GM19455 (cell line): ENCODE data around the gene GRIA1.

Source experiments
- ATAC-seq: cut with Tn5 transposase; IDR thresholded peaks from one replicate; pipeline ENCODE4 v1.9.1; 2021; ENCODE audit not compliant: unreplicated experiment

Gene GRIA1

GRCh38 chr5:153770066-153770465 is 279.6 kb downstream of the GRIA1 start:
- ATAC-seq = no peak

- no peak for ATAC-seq
Measured at GRCh38 chr5:153774686-153775085, 284.2 kb downstream of the GRIA1 start.

- ATAC-seq = no peak
Measured at GRCh38 chr5:153775923-153776322, 285.5 kb downstream of the GRIA1 start.

- ATAC-seq = no peak
Measured at GRCh38 chr5:153777681-153778581, 287.5 kb downstream of the GRIA1 start.

- no peak for ATAC-seq
Measured at GRCh38 chr5:153779836-153780235, 289.4 kb downstream of the GRIA1 start.

GRCh38 chr5:153780876-153781705 is 290.6 kb downstream of the GRIA1 start:
- no peak for ATAC-seq

GRCh38 chr5:153782589-153783361 is 292.3 kb downstream of the GRIA1 start:
- no peak for ATAC-seq

- no peak for ATAC-seq
Measured at GRCh38 chr5:153783362-153783658, 292.8 kb downstream of the GRIA1 start.

- no peak for ATAC-seq
Measured at GRCh38 chr5:153784277-153784676, 293.8 kb downstream of the GRIA1 start.

- ATAC-seq = no peak
Measured at GRCh38 chr5:153791339-153791738, 300.9 kb downstream of the GRIA1 start.

- no peak for ATAC-seq
Measured at GRCh38 chr5:153792305-153792704, 301.8 kb downstream of the GRIA1 start.

- ATAC-seq = no peak
Measured at GRCh38 chr5:153793699-153794098, 303.2 kb downstream of the GRIA1 start.

GRCh38 chr5:153794327-153794726 is 303.9 kb downstream of the GRIA1 start:
- no peak for ATAC-seq

GRCh38 chr5:153796527-153796926 is 306.1 kb downstream of the GRIA1 start:
- no peak for ATAC-seq

- peak; percentile 84 for ATAC-seq
Measured at GRCh38 chr5:153797484-153797883, 307.0 kb downstream of the GRIA1 start.

GRCh38 chr5:153798830-153799229 is 308.4 kb downstream of the GRIA1 start:
- no peak for ATAC-seq

- ATAC-seq = no peak
Measured at GRCh38 chr5:153799466-153799865, 309.0 kb downstream of the GRIA1 start.

GRCh38 chr5:153802050-153802821 is 311.8 kb downstream of the GRIA1 start:
- ATAC-seq = no peak

- no peak for ATAC-seq
Measured at GRCh38 chr5:153807801-153808200, 317.3 kb downstream of the GRIA1 start.

- ATAC-seq = no peak
Measured at GRCh38 chr5:153809166-153809565, 318.7 kb downstream of the GRIA1 start.

- ATAC-seq = no peak
Measured at GRCh38 chr5:153813901-153814300, 323.4 kb downstream of the GRIA1 start.
